Esophagus muscularis mucosa (tissue), 4 donors: ENCODE results near the gene GFRA1. TPM values are rescaled to one million over a fixed set of nuclear protein-coding genes. Genes with fewer than 3 reads are reported as not detected.

Experiments
- DNase-seq: peaks from one replicate; pipeline ENCODE4 v3.0.0-alpha.2; 2017; ENCODE audit errors: extremely low spot score
- H3K27ac ChIP-seq, 4 donors: fragments of 200-600 bp; sonication (generic); replicated peaks in 1 of 4; 1 replicate in 3 of 4; 2 replicates in 1 of 4; pipeline ENCODE4 v1.5.1; 2016 to 2019; ENCODE audit warnings: mild to moderate bottlenecking in 1 of 4
- H3K27me3 ChIP-seq, 4 donors: fragments of 200-600 bp; sonication (generic); one replicate each; pipeline versions ENCODE4 v1.5.1 to v1.6.0; 2016 to 2019
- H3K36me3 ChIP-seq, 4 donors: fragments of 200-600 bp; sonication (generic); one replicate each; pipeline ENCODE4 v1.5.1; 2016 to 2019
- H3K4me1 ChIP-seq, 4 donors: fragments of 200-600 bp; sonication (generic); one replicate each; pipeline ENCODE4 v1.5.1; 2016 to 2019
- H3K4me3 ChIP-seq, 4 donors: fragments of 200-600 bp; sonication (generic); 1 replicate in 2 of 4; 2 replicates in 2 of 4; pipeline ENCODE4 v1.5.1; 2016 to 2019; ENCODE audit warnings: mild to moderate bottlenecking in 4 of 4, moderate library complexity in 1 of 4
- H3K9me3 ChIP-seq, 4 donors: fragments of 200-600 bp; sonication (generic); 1 replicate in 3 of 4; 2 replicates in 1 of 4; pipeline ENCODE4 v1.5.1; 2016 to 2019
- EP300 ChIP-seq: sonication (generic); formaldehyde crosslinking; IDR thresholded peaks from one replicate; pipeline ENCODE4 v1.6.1; 2017; ENCODE audit warnings: antibody characterized with exemption
- POLR2A ChIP-seq: fragments of 450-650 bp; IDR thresholded peaks from one replicate; pipeline ENCODE4 v1.6.1; 2017; ENCODE audit warnings: antibody characterized with exemption, moderate library complexity, mild to moderate bottlenecking, low read depth
- POLR2AphosphoS5 ChIP-seq, 2 donors: sonication (generic); formaldehyde crosslinking; IDR thresholded peaks; one replicate each; pipeline ENCODE4 v1.6.1; 2017; ENCODE audit warnings: antibody characterized with exemption in 2 of 2
- WGBS: methylation state at CpG from one replicate; pipeline ENCODE4 v1.1.5; 2018; 5-methylcytosine and 5-hydroxymethylcytosine counted together
- intact Hi-C: fragments of 100-400 bp; cut with DNase I; formaldehyde crosslinking; loops from one replicate; pipeline ENCODE4 v1.15.1; 2023
- total RNA-seq, 4 donors: library from RNA; depleted of rRNA; stranded (reverse); fragments of >200 nt; gene quantifications; one replicate each; pipeline versions ENCODE4 v1.1.0 to v1.2.1, GENCODE V29; 2016
- TF ChIP-seq, protein P1 (sequence below), 3 experiments: fragments of 200-600 bp in 2 of 3; fragments of 450-650 bp in 1 of 3; sonication (generic) in 2 of 3; IDR thresholded peaks; one replicate each; pipeline ENCODE4 v1.5.1; 2017 to 2019; ENCODE audit warnings: antibody characterized with exemption in 3 of 3, mild to moderate bottlenecking in 2 of 3, moderate library complexity in 1 of 3

The GFRA1 gene
- total RNA-seq, 4 donors from 2014 or later = 44.0 to 73.4 (median 64.5) TPM

DNA sequence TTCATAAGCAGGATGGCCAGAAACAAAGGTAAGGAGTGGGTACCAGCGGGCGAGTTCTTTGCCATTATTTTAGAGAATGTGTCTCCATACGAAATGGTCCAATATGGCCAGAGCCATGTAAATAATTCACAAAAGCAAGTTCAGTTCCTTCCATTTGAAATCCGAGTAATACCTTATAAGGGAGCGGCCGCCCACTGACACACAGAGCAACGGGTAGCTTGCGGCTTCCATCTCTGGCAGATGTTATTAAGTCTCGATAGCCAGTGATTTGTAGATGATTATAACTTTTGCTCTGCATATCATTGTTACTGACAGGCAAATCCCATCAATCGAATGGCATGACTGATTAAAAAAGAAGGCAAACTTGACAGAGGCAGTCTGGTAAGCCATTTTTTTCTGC is 63.2 kb downstream of the GFRA1 start:
- DNase-seq = no peak

DNA sequence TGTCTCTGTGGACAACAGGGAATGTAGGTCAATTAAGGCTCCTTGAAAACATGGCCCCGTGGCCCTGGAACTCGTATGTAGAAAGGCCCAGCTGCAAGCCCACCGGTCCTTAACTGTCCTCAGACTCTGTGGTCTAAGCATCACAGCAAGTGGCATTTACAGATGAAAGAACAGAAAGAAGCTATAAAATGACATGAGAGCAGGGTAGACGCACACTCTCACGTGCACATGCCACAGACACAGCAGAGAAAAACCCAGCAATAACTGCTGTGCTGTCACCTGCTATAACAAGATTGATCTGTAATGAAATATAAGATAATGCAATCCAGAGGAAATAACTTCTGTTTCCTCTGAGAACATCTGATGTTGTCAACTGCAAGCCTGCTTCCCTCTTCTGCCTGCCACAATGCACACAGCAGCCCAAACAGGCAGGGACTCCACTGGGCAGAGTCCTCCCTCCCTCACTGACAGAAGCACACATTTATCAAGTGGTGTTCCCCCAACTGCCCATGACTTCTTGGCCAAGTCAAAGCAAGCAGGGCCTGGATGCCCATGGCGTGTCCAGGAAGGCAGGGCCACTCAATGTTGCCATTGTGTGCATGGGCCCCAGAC is 63.9 kb downstream of the GFRA1 start:
- no peak for DNase-seq
- no peaks in the 10 kb centered on the region for H3K9me3 ChIP-seq
- 63% methylated on average over 6 of the region's 6 CpGs for WGBS
- TF ChIP-seq POLR2A (no peak), POLR2AphosphoS5 (IDR thresholded peaks at IDR 0.05) (no peak), EP300 (no peak)
- TF ChIP-seq, protein P1, sequence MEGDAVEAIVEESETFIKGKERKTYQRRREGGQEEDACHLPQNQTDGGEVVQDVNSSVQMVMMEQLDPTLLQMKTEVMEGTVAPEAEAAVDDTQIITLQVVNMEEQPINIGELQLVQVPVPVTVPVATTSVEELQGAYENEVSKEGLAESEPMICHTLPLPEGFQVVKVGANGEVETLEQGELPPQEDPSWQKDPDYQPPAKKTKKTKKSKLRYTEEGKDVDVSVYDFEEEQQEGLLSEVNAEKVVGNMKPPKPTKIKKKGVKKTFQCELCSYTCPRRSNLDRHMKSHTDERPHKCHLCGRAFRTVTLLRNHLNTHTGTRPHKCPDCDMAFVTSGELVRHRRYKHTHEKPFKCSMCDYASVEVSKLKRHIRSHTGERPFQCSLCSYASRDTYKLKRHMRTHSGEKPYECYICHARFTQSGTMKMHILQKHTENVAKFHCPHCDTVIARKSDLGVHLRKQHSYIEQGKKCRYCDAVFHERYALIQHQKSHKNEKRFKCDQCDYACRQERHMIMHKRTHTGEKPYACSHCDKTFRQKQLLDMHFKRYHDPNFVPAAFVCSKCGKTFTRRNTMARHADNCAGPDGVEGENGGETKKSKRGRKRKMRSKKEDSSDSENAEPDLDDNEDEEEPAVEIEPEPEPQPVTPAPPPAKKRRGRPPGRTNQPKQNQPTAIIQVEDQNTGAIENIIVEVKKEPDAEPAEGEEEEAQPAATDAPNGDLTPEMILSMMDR (IDR thresholded peaks at IDR 0.05) = no peak
- no peak overlapping the region for H3K4me3 ChIP-seq
- H3K27me3 ChIP-seq = no peaks in the 10 kb centered on the region
- H3K4me1 ChIP-seq = peaks cover 0 to 13% (median 4%) of the 10 kb centered on the region in 4 donors
- intact Hi-C loops = no loop called here
- no peak overlapping the region for H3K27ac ChIP-seq
- no peaks in the 10 kb centered on the region for H3K36me3 ChIP-seq

More for the DNA sequence above, 63.2 kb downstream of the GFRA1 start:
- no peaks in the 10 kb centered on the region for H3K9me3 ChIP-seq
- intact Hi-C loops = no loop called here
- H3K4me3 ChIP-seq = no peak overlapping the region
- H3K27me3 ChIP-seq = no peaks in the 10 kb centered on the region
- no peak overlapping the region for H3K27ac ChIP-seq
- 89% methylated on average over 10 of the region's 10 CpGs for WGBS
- TF ChIP-seq EP300 = no peak
- no peaks in the 10 kb centered on the region for H3K36me3 ChIP-seq
- peaks cover 0 to 13% (median 4%) of the 10 kb centered on the region in 4 donors for H3K4me1 ChIP-seq

DNA sequence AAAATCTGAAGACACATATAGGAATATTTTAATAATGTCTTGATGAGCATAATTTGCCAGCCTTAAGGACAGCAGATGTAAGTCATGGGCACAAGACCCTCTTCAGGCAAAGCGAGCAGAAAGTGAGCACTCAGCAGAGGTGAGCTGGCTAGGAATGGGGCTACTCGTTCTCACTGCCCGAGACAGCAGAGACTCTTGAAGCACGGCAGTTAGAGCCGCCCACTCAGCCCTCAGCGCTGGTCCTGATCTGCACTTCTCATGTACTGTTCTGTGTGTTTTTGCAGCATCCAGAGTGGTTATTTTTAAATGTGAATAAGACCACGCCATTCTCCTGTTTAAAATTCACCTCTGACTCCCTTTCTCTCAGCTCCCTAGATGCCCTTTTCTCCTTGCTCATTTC is 65.3 kb downstream of the GFRA1 start:
- Histone ChIP-seq H3K4me3 (no peak overlapping the region), H3K36me3 (no peaks in the 10 kb centered on the region), H3K9me3 (no peaks in the 10 kb centered on the region), H3K27ac (no peak overlapping the region), H3K4me1 (peaks cover 0 to 13% (median 4%) of the 10 kb centered on the region in 4 donors), H3K27me3 (peaks cover 0 to under 1% (median 0%) of the 10 kb centered on the region in 4 donors)
- TF ChIP-seq POLR2A (no peak), POLR2AphosphoS5 (IDR thresholded peaks at IDR 0.05) (no peak), EP300 (no peak)
- TF ChIP-seq, protein P1 (IDR thresholded peaks at IDR 0.05) = no peak
- no peak for DNase-seq
- WGBS = 84% methylated on average over 7 of the region's 7 CpGs
- intact Hi-C loops = no loop called here

DNA sequence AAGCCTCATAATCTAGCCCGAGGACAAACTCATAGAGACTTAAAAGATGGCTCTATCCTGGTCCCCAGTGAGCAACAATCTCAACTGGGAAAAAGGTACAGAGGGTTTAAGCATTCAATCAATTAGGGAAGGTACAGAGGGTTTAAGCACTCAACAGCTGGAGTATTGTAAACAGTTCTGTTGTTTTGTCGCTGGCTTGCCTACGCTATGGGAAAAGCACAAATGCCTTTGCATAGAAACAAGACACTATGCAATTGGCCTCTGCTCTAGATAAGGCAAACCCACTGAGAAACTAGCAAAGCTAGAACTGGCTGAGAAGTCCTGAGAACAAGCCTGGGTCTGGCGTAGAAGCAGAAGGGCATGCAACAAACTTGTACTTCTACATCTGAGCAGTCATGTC is 69.3 kb downstream of the GFRA1 start:
- H3K36me3 ChIP-seq = no peaks in the 10 kb centered on the region
- no peak overlapping the region for H3K4me3 ChIP-seq
- 90% methylated on average over 4 of the region's 4 CpGs for WGBS
- peaks cover 0 to 7% (median 0%) of the 10 kb centered on the region in 4 donors for H3K27me3 ChIP-seq
- intact Hi-C loops = no loop called here
- no peak for DNase-seq
- H3K27ac ChIP-seq = no peak overlapping the region
- H3K4me1 ChIP-seq = no peaks in the 10 kb centered on the region
- TF ChIP-seq EP300 (no peak), POLR2AphosphoS5 (IDR thresholded peaks at IDR 0.05) (no peak)
- TF ChIP-seq, protein P1 (IDR thresholded peaks at IDR 0.05) = no peak
- H3K9me3 ChIP-seq = no peaks in the 10 kb centered on the region

DNA sequence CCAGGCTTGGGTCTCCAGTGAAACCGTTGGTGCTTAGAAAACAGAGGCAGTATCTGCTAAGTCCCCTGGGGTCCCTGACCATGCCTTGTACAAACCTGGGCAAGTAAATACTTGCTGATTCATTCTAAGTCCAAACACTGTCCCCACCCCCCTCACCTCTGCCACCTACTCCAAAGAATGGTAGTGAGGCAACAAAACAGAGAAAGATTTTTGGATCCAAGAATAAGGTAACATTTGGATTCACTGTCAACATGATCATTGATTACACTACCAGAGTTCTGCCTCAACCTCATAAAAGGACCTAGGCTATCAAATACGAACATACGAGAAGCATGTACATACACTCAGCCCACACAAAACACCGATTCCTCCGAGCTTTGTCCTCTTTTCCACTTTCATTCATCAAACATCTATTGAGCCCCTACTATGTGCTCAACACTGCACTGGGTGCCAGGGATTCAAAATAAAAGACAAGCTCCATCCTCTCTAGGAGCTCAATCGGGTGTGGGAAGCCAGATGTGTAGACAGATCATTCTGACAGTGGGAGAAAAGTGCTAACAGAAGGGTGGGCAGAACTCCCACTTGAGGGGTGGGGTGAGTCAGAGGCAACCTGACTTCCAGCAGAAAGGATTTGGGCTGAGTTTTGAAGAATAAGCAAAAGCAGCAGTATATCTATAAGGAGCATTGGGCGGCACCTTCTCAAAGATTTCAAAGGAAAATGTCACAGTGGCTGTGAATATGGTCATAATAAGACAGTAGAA is 71.2 kb downstream of the GFRA1 start:
- Histone ChIP-seq H3K27ac (no peak overlapping the region), H3K4me3 (no peak overlapping the region), H3K9me3 (no peaks in the 10 kb centered on the region), H3K36me3 (no peaks in the 10 kb centered on the region), H3K4me1 (no peaks in the 10 kb centered on the region), H3K27me3 (peaks cover 0 to 7% (median 0%) of the 10 kb centered on the region in 4 donors)
- no peak for DNase-seq
- TF ChIP-seq POLR2A = no peak
- TF ChIP-seq, protein P1 (IDR thresholded peaks at IDR 0.05) = no peak
- TF ChIP-seq POLR2AphosphoS5 (IDR thresholded peaks at IDR 0.05) = no peak
- no peak for TF ChIP-seq EP300
- 94% methylated on average over 7 of the region's 7 CpGs for WGBS
- intact Hi-C loops = no loop called here
